GM10248 (cell line): Measurements from ENCODE around the gene MAPKAP1.

Experiments
- CTCF ChIA-PET: fragments of 300-600 bp; sonication (Branson Sonifier 250); formaldehyde crosslinking; extraction: SDS; loops from one replicate; lab custom pipeline; 2021; ENCODE audit warnings: antibody characterized with exemption; lab: Yijun Ruan, JAX
- POLR2A ChIA-PET: fragments of 350-650 bp; sonication (Branson Sonifier 250); formaldehyde crosslinking; extraction: SDS; loops from one replicate; lab custom pipeline; 2020; ENCODE audit warnings: antibody characterized with exemption; lab: Yijun Ruan, JAX
- DNase-seq: peaks from one replicate; pipeline ENCODE4 v3.0.0; 2012; ENCODE audit errors: extremely low spot score
- CTCF ChIP-seq: IDR thresholded peaks from 2 replicates; pipeline ENCODE4 v1.5.1; 2012; ENCODE audit warnings: mild to moderate bottlenecking, low read depth; ENCODE audit errors: extremely low read depth, missing control alignments, control extremely low read depth

Gene MAPKAP1

GRCh38 chr9:125637241-125637640, 69.8 kb downstream of the MAPKAP1 start:
- ChIA-PET POLR2A (no interaction called here), CTCF (interaction anchor here (1.7 to 3.2 kb wide), 2 partner anchors 9 to 44 kb away, joined by 3 to 20 read pairs; no protein-coding TSS in a partner anchor)
- DNase-seq: no peak
- TF ChIP-seq CTCF: no peak

GRCh38 chr9:125635888-125636287, 71.1 kb downstream of the MAPKAP1 start:
- POLR2A ChIA-PET: no interaction called here
- no peak for TF ChIP-seq CTCF
- no peak for DNase-seq
- CTCF ChIA-PET: interaction anchor here (1.1 to 3.2 kb wide), 3 partner anchors 10 to 73 kb away, joined by 3 to 20 read pairs (median 4); no protein-coding TSS in a partner anchor

- no peak for TF ChIP-seq CTCF
- ChIA-PET CTCF (interaction anchor here (1.2 to 3.2 kb wide), 2 partner anchors 12 to 76 kb away, joined by 3 to 20 read pairs; no protein-coding TSS in a partner anchor), POLR2A (interaction anchor here (1.4 kb wide), 1 partner anchor 11 kb away, joined by 3 read pairs; no protein-coding TSS in a partner anchor)
- no peak for DNase-seq
Measured at GRCh38 chr9:125634040-125634717, 72.8 kb downstream of the MAPKAP1 start.

- CTCF ChIA-PET: interaction anchor here (1.0 to 2.0 kb wide), 8 partner anchors 9 to 226 kb away, joined by 3 to 11 read pairs (median 4); no protein-coding TSS in a partner anchor
- POLR2A ChIA-PET: interaction anchor here (0.6 to 1.0 kb wide), 2 partner anchors 17 to 1246 kb away, joined by 4 to 5 read pairs; no protein-coding TSS in a partner anchor
- DNase-seq: no peak
- TF ChIP-seq CTCF: no peak
Measured at GRCh38 chr9:125633116-125633745, 73.8 kb downstream of the MAPKAP1 start.

GRCh38 chr9:125632321-125633115, 74.5 kb downstream of the MAPKAP1 start:
- POLR2A ChIA-PET: interaction anchor here (0.6 to 1.0 kb wide), 2 partner anchors 18 to 1245 kb away, joined by 4 to 5 read pairs; no protein-coding TSS in a partner anchor
- DNase-seq: peak; percentile 62
- TF ChIP-seq CTCF: no peak
- CTCF ChIA-PET: interaction anchor here (0.8 to 2.0 kb wide), 10 partner anchors 9 to 225 kb away, joined by 3 to 11 read pairs (median 4); no protein-coding TSS in a partner anchor

- TF ChIP-seq CTCF: peak; percentile 49
- ChIA-PET POLR2A (no interaction called here), CTCF (interaction anchor here (0.8 to 2.7 kb wide), 6 partner anchors 10 to 73 kb away, joined by 3 to 18 read pairs (median 8); no protein-coding TSS in a partner anchor)
- DNase-seq: peak; percentile 57
Measured at GRCh38 chr9:125631391-125632085, 75.5 kb downstream of the MAPKAP1 start.
